OCI-LY7 (cell line): ENCODE results near the gene RIMS3.

Experiments used
- CTCF ChIP-seq: fragments of 200-600 bp; sonication (generic); conservative IDR thresholded peaks from 2 replicates; pipeline ENCODE4 v1.5.1; 2014; ENCODE audit warnings: mild to moderate bottlenecking, antibody characterized with exemption, low read length, moderate library complexity, mixed read lengths
- EZH2phosphoT487 ChIP-seq: fragments of 200-600 bp; sonication (generic); IDR thresholded peaks from 2 replicates; pipeline ENCODE4 v1.6.1; 2018; ENCODE audit warnings: low read depth, borderline replicate concordance, mild to moderate bottlenecking, mixed run types, antibody characterized with exemption, low read length, moderate library complexity, mixed read lengths

GRCh38 chr1:40636777-40637176 lies 28.7 kb downstream of the RIMS3 start:
- no peak for TF ChIP-seq CTCF
- TF ChIP-seq EZH2phosphoT487: no peak
